Chondrocyte (in vitro differentiated cells): ENCODE measurements around the gene RAD51B. TPM values are rescaled to one million over a fixed set of nuclear protein-coding genes. Genes with fewer than 3 reads are reported as not detected.

Experiments
- DNase-seq: peaks from one replicate; pipeline ENCODE4 v3.0.0; 2021; ENCODE audit warnings: mixed read lengths, low spot score
- H3K27ac Mint-ChIP-seq: one replicate; pipeline ENCODE4 v1.8.0; 2021; ENCODE audit warnings: mild to moderate bottlenecking, moderate library complexity, mixed read lengths; ENCODE audit not compliant: unreplicated experiment
- H3K27me3 Mint-ChIP-seq: 2 replicates; pipeline ENCODE4 v1.8.0; 2021; ENCODE audit warnings: low read depth, mixed read lengths
- H3K36me3 Mint-ChIP-seq: 2 replicates; pipeline ENCODE4 v1.8.0; 2021; ENCODE audit warnings: low read depth, mixed read lengths
- H3K4me1 Mint-ChIP-seq: 2 replicates; pipeline ENCODE4 v1.8.0; 2021; ENCODE audit warnings: low read depth, mild to moderate bottlenecking, mixed read lengths
- H3K4me3 Mint-ChIP-seq: one replicate; pipeline ENCODE4 v1.8.0; 2021; ENCODE audit warnings: mild to moderate bottlenecking, moderate library complexity, mixed read lengths; ENCODE audit not compliant: unreplicated experiment
- H3K9me3 Mint-ChIP-seq: 2 replicates; pipeline ENCODE4 v1.8.0; 2021; ENCODE audit warnings: low read depth, mixed read lengths
- total RNA-seq: library from RNA; stranded (reverse); gene quantifications from 3 replicates; pipeline ENCODE4 v1.2.1, GENCODE V29; 2021
- TF ChIP-seq, protein P1 (sequence below): fragments of 200-600 bp; sonication (generic); IDR thresholded peaks from 2 replicates; pipeline ENCODE4 v1.5.0; 2021; ENCODE audit warnings: antibody characterized with exemption, mild to moderate bottlenecking, moderate library complexity

Gene RAD51B
- total RNA-seq, 1 donor from 2014 or later, result 8.2 TPM

- Mint-ChIP-seq H3K27me3 (no peaks in the 10 kb centered on the region), H3K4me1 (peaks cover 90% of the 10 kb centered on the region), H3K9me3 (no peaks in the 10 kb centered on the region), H3K36me3 (no peaks in the 10 kb centered on the region), H3K27ac (peak overlapping the region; percentile 84), H3K4me3 (no peak overlapping the region)
- DNase-seq, result no peak
- TF ChIP-seq, protein P1, sequence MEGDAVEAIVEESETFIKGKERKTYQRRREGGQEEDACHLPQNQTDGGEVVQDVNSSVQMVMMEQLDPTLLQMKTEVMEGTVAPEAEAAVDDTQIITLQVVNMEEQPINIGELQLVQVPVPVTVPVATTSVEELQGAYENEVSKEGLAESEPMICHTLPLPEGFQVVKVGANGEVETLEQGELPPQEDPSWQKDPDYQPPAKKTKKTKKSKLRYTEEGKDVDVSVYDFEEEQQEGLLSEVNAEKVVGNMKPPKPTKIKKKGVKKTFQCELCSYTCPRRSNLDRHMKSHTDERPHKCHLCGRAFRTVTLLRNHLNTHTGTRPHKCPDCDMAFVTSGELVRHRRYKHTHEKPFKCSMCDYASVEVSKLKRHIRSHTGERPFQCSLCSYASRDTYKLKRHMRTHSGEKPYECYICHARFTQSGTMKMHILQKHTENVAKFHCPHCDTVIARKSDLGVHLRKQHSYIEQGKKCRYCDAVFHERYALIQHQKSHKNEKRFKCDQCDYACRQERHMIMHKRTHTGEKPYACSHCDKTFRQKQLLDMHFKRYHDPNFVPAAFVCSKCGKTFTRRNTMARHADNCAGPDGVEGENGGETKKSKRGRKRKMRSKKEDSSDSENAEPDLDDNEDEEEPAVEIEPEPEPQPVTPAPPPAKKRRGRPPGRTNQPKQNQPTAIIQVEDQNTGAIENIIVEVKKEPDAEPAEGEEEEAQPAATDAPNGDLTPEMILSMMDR, result no peak
Measured at GRCh38 chr14:68686205-68686465, 866.6 kb downstream of the RAD51B start.

- no peaks in the 10 kb centered on the region for H3K36me3 Mint-ChIP-seq
- no peak for DNase-seq
- no peak overlapping the region for H3K4me3 Mint-ChIP-seq
- H3K27ac Mint-ChIP-seq, result peak overlapping the region; percentile 84
- H3K9me3 Mint-ChIP-seq, result no peaks in the 10 kb centered on the region
- H3K4me1 Mint-ChIP-seq, result peaks cover 85% of the 10 kb centered on the region
- TF ChIP-seq, protein P1, result no peak
- no peaks in the 10 kb centered on the region for H3K27me3 Mint-ChIP-seq
Measured at GRCh38 chr14:68686724-68687123, 867.1 kb downstream of the RAD51B start.

- H3K4me3 Mint-ChIP-seq, result no peak overlapping the region
- no peaks in the 10 kb centered on the region for H3K36me3 Mint-ChIP-seq
- no peak for DNase-seq
- H3K27ac Mint-ChIP-seq, result peak overlapping the region; percentile 94
- TF ChIP-seq, protein P1, result no peak
- H3K9me3 Mint-ChIP-seq, result no peaks in the 10 kb centered on the region
- no peaks in the 10 kb centered on the region for H3K27me3 Mint-ChIP-seq
- H3K4me1 Mint-ChIP-seq, result peaks cover 74% of the 10 kb centered on the region
Measured at GRCh38 chr14:68687746-68688145, 868.2 kb downstream of the RAD51B start.

DNA sequence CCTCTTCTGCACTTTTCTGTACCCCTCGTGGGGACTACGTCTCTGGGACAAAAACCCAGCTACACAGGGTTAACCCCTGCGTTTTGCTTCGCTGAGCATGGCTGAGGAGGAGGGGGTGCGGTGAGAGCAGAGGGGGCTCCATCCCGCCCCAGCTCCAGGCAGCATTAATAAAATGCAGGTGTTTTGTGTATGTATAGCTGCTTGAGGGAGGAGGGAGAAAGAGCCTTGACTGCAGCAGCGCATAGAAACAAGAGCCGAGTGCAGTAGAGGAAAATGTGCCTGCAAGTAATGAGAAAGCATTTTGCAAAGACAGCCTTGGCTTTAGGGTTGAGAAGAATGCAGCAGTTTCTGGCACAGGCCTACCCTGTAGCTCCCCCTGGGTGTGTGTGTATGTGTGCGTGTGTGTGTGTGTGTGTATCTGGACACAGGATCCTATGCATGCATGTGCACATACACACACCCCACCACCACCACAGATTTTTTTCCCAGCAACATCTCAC lies 869.3 kb downstream of the RAD51B start:
- no peak for DNase-seq

DNA sequence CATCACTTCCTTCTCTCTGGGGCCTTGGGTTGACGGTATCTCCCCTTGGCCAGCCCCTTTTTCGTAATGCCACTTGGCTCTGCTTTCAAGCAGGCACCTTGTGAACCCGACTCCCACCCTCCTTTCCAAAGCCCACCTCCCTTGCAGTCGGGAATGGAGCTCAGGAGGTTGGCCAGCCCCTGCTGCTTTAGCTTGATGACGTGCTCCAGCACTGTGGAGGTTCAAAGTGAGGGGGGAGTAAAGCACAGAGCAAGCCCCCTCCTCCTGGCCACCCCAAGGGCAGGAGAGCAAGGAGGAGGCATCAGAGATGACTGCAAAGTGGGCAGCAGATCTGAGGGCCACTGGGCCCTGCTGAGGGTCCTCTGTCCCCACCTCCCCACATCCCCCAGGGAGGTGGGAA lies 869.9 kb downstream of the RAD51B start:
- TF ChIP-seq, protein P1, result no peak
- H3K4me1 Mint-ChIP-seq, result peaks cover 72% of the 10 kb centered on the region
- H3K27me3 Mint-ChIP-seq, result no peaks in the 10 kb centered on the region
- H3K4me3 Mint-ChIP-seq, result no peak overlapping the region
- H3K36me3 Mint-ChIP-seq, result no peaks in the 10 kb centered on the region
- peak overlapping the region; percentile 36 for H3K27ac Mint-ChIP-seq
- no peaks in the 10 kb centered on the region for H3K9me3 Mint-ChIP-seq
- DNase-seq, result no peak

More for the DNA sequence above, 869.3 kb downstream of the RAD51B start:
- Mint-ChIP-seq H3K9me3 (no peaks in the 10 kb centered on the region), H3K4me3 (no peak overlapping the region), H3K27me3 (no peaks in the 10 kb centered on the region), H3K4me1 (peaks cover 72% of the 10 kb centered on the region), H3K36me3 (no peaks in the 10 kb centered on the region), H3K27ac (peak overlapping the region; percentile 68)
- TF ChIP-seq, protein P1, result peak; percentile 56
